Lower leg skin (tissue), 3 donors: ENCODE results near the gene CRY2.
"Not testable (repeated sequence)": the region's sequence is repeated elsewhere in the genome, so short reads cannot be mapped to it uniquely, and the experiment has no call there.

Source experiments
- CTCF ChIP-seq, 3 donors: fragments of 450-650 bp; IDR thresholded peaks; one replicate each; pipeline ENCODE4 v1.5.1; 2016; ENCODE audit warnings: antibody characterized with exemption in 3 of 3, mild to moderate bottlenecking in 3 of 3, moderate library complexity in 2 of 3
- POLR2A ChIP-seq, 2 donors: fragments of 450-650 bp; IDR thresholded peaks; one replicate each; pipeline ENCODE4 v1.6.1; 2016 to 2017; ENCODE audit warnings: antibody characterized with exemption in 2 of 2, mild to moderate bottlenecking in 1 of 2, moderate library complexity in 1 of 2

DNA sequence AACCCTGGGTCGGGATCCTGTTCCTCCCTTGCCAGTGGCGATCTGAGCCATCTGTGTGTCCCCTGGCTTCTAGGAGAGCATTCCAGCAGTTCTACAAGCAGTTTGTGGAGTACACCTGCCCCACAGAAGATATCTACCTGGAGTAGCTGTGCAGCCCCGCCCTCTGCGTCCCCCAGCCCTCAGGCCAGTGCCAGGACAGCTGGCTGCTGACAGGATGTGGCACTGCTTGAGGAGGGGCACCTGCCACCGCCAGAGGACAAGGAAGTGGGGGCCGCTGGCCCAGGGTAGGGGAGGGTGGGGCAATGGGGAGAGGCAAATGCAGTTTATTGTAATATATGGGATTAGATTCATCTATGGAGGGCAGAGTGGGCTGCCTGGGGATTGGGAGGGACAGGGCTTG lies 58.3 kb downstream of the CRY2 start:
- not testable (repeated sequence) for TF ChIP-seq CTCF, POLR2A (IDR thresholded peaks at IDR 0.05)
